SK-N-SH treated with all-trans-retinoic acid at 6 μM for 48 hours (cell line): ENCODE measurements around the gene TMC6.
"Not testable (repeated sequence)": the region's sequence is repeated elsewhere in the genome, so short reads cannot be mapped to it uniquely, and the experiment has no call there.

ENCODE experiments used
- ATAC-seq: fragments of 200-7000 bp; cut with Tn5 transposase; 3 replicates; pipeline ENCODE4 v1.9.1; 2020; ENCODE audit warnings: mild to moderate bottlenecking, moderate library complexity
- ARNTL ChIP-seq: fragments of 450-650 bp; formaldehyde crosslinking; IDR thresholded peaks from 2 replicates; pipeline ENCODE4 v1.5.0; 2020; ENCODE audit warnings: low read depth, mild to moderate bottlenecking, moderate library complexity, borderline replicate concordance
- BACH2 ChIP-seq: fragments of 250-450 bp; sonication (Bioruptor Pico); IDR thresholded peaks from 2 replicates; pipeline ENCODE4 v1.9.0; 2021; ENCODE audit warnings: mild to moderate bottlenecking, borderline replicate concordance
- CSDC2 ChIP-seq: fragments of 250-450 bp; sonication (Bioruptor Pico); IDR thresholded peaks from 2 replicates; pipeline ENCODE4 v1.5.0; 2020; ENCODE audit warnings: mild to moderate bottlenecking, moderate library complexity
- ESRRG ChIP-seq: fragments of 250-450 bp; sonication (Bioruptor Pico); IDR thresholded peaks from 2 replicates; pipeline ENCODE4 v1.6.1; 2021; ENCODE audit warnings: mild to moderate bottlenecking
- ISL1 ChIP-seq: fragments of 250-450 bp; sonication (Bioruptor Pico); IDR thresholded peaks from 2 replicates; pipeline ENCODE4 v2.1.2; 2022; ENCODE audit warnings: mild to moderate bottlenecking, moderate library complexity
- OSR1 ChIP-seq: fragments of 250-450 bp; sonication (Bioruptor Pico); IDR thresholded peaks from 2 replicates; pipeline ENCODE4 v1.8.0; 2022; ENCODE audit warnings: moderate library complexity, mild to moderate bottlenecking, inconsistent platforms
- PPARA ChIP-seq: fragments of 250-450 bp; sonication (Bioruptor Pico); IDR thresholded peaks from 2 replicates; pipeline ENCODE4 v1.5.0; 2020; ENCODE audit warnings: mild to moderate bottlenecking, borderline replicate concordance
- RARB ChIP-seq: fragments of 250-450 bp; sonication (Bioruptor Pico); IDR thresholded peaks from 2 replicates; pipeline ENCODE4 v1.8.0; 2021; ENCODE audit warnings: mild to moderate bottlenecking, moderate library complexity
- TCF4 ChIP-seq: fragments of 250-450 bp; sonication (Bioruptor Pico); IDR thresholded peaks from 2 replicates; pipeline ENCODE4 v1.8.0; 2021; ENCODE audit warnings: mild to moderate bottlenecking, moderate library complexity, borderline replicate concordance
- TOX ChIP-seq: fragments of 250-450 bp; sonication (Bioruptor Pico); IDR thresholded peaks from 2 replicates; pipeline ENCODE4 v1.8.0; 2021; ENCODE audit warnings: mild to moderate bottlenecking, moderate library complexity, borderline replicate concordance
- ZC3H10 ChIP-seq: fragments of 250-450 bp; sonication (Bioruptor Pico); IDR thresholded peaks from 2 replicates; pipeline ENCODE4 v1.5.1; 2021; ENCODE audit warnings: mild to moderate bottlenecking, moderate library complexity
- ZFP3 ChIP-seq: fragments of 250-450 bp; sonication (Bioruptor Pico); IDR thresholded peaks from 2 replicates; pipeline ENCODE4 v1.5.0; 2020; ENCODE audit warnings: mild to moderate bottlenecking, moderate library complexity
- ZFP30 ChIP-seq: fragments of 450-650 bp; formaldehyde crosslinking; IDR thresholded peaks from 2 replicates; pipeline ENCODE4 v1.5.0; 2022; ENCODE audit warnings: mild to moderate bottlenecking, moderate library complexity
- ZNF565 ChIP-seq: fragments of 450-650 bp; formaldehyde crosslinking; conservative IDR thresholded peaks from 2 replicates; pipeline ENCODE4 v1.5.0; 2020; ENCODE audit warnings: low read depth, mild to moderate bottlenecking, moderate library complexity
- ZNF70 ChIP-seq: fragments of 450-650 bp; formaldehyde crosslinking; IDR thresholded peaks from 2 replicates; pipeline ENCODE4 v1.5.0; 2020; ENCODE audit warnings: mild to moderate bottlenecking, moderate library complexity
- ZNF8 ChIP-seq: fragments of 450-650 bp; formaldehyde crosslinking; IDR thresholded peaks from 2 replicates; pipeline ENCODE4 v1.5.0; 2020; ENCODE audit warnings: mild to moderate bottlenecking, moderate library complexity
- TF ChIP-seq, protein P1 (sequence below): fragments of 250-450 bp; sonication (Bioruptor Pico); IDR thresholded peaks from 2 replicates; pipeline ENCODE4 v1.5.1; 2021; ENCODE audit warnings: mild to moderate bottlenecking, moderate library complexity
- TF ChIP-seq, protein P2 (sequence below): fragments of 250-450 bp; sonication (Bioruptor Pico); IDR thresholded peaks from 2 replicates; pipeline ENCODE4 v1.8.0; 2021; ENCODE audit warnings: low read depth, mild to moderate bottlenecking, moderate library complexity, borderline replicate concordance
- TF ChIP-seq, protein P3 (sequence below): fragments of 250-450 bp; sonication (Bioruptor Pico); IDR thresholded peaks from 2 replicates; pipeline ENCODE4 v1.8.0; 2020; ENCODE audit warnings: mild to moderate bottlenecking, moderate library complexity, borderline replicate concordance
- TF ChIP-seq, protein P4 (sequence below): fragments of 250-450 bp; sonication (Bioruptor Pico); IDR thresholded peaks from 2 replicates; pipeline ENCODE4 v1.5.0; 2020; ENCODE audit warnings: mild to moderate bottlenecking, moderate library complexity

Gene TMC6

DNA sequence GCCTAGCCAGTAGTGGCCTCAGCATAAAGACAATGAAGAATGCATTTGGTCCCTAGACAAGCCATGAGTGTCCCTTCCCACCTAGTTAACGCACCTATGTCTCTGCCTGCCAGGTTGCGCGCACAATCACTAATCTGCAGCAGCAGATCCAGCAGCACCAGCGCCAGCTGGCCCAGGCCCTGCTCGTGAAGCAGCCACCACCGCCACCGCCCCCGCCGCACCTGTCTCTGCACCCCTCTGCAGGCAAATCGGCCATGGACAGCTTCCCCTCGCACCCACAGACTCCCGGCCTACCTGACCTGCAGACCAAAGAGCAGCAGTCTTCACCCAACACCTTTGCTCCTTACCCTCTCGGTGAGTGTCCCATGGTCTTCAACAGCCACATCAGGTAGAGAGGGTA, 41.8 kb downstream of the TMC6 start:
- no peak for ATAC-seq
- TF ChIP-seq ARNTL (CRISPR knock-in tag) (no peak), ZFP3 (CRISPR knock-in tag) (no peak)
- TF ChIP-seq, protein P1, sequence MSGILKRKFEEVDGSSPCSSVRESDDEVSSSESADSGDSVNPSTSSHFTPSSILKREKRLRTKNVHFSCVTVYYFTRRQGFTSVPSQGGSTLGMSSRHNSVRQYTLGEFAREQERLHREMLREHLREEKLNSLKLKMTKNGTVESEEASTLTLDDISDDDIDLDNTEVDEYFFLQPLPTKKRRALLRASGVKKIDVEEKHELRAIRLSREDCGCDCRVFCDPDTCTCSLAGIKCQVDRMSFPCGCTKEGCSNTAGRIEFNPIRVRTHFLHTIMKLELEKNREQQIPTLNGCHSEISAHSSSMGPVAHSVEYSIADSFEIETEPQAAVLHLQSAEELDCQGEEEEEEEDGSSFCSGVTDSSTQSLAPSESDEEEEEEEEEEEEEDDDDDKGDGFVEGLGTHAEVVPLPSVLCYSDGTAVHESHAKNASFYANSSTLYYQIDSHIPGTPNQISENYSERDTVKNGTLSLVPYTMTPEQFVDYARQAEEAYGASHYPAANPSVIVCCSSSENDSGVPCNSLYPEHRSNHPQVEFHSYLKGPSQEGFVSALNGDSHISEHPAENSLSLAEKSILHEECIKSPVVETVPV = no peak

DNA sequence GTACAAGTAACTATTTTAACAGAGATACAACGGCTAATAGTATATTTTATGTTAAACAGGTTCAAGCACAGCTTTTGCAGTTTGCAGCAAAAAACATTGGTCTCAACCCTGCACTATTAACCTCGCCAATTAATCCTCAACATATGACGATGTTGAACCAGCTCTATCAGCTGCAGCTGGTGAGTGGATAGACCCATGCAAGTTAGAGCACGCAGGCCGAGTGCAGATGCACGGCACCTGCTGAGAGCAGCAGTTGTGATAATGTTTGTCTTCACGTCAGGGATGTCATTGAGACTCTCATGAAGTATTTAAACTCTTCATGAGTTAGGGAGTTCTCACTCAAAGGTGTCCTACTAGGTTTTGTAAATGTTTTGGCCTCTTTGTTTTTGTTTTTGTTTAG, 45.6 kb downstream of the TMC6 start:
- ATAC-seq = no peak

DNA sequence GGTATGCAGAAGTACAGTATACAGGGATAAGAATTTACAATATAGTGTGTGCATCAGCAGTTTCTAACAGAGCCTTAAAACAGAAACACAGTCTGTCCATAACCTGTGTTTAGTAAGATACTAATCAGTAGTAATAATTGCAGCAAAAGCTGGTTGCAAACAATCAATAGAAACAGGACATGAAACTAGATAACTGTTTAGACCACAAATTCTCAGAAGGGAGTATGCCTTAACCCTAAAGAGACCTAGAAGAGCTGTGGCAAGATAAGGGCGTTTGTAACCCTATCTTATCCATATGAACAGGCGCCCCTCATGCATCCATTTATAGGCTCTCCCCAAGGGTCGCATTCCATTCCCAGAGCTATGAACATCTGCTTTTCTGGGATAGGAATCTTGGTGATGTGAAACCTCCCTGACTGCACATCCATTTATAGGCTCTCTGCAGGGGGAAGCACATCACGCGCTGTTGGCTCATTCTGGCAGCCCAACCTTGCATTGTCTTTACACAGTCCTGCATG, 46.1 kb downstream of the TMC6 start:
- not testable (repeated sequence) for ATAC-seq

More for the DNA sequence above, 45.6 kb downstream of the TMC6 start:
- TF ChIP-seq ESRRG (CRISPR knock-in tag) (no peak), ISL1 (CRISPR knock-in tag) (no peak), ZFP3 (CRISPR knock-in tag) (no peak), ZC3H10 (CRISPR knock-in tag) (no peak), ZFP30 (CRISPR knock-in tag) (no peak), BACH2 (CRISPR knock-in tag) (no peak), OSR1 (CRISPR knock-in tag) (no peak), ZNF70 (CRISPR knock-in tag) (no peak), ZNF565 (no peak), RARB (CRISPR knock-in tag) (no peak)
- TF ChIP-seq, protein P2, sequence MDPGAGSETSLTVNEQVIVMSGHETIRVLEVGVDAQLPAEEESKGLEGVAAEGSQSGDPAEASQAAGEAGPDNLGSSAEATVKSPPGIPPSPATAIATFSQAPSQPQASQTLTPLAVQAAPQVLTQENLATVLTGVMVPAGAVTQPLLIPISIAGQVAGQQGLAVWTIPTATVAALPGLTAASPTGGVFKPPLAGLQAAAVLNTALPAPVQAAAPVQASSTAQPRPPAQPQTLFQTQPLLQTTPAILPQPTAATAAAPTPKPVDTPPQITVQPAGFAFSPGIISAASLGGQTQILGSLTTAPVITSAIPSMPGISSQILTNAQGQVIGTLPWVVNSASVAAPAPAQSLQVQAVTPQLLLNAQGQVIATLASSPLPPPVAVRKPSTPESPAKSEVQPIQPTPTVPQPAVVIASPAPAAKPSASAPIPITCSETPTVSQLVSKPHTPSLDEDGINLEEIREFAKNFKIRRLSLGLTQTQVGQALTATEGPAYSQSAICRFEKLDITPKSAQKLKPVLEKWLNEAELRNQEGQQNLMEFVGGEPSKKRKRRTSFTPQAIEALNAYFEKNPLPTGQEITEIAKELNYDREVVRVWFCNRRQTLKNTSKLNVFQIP = no peak
- TF ChIP-seq, protein P3, sequence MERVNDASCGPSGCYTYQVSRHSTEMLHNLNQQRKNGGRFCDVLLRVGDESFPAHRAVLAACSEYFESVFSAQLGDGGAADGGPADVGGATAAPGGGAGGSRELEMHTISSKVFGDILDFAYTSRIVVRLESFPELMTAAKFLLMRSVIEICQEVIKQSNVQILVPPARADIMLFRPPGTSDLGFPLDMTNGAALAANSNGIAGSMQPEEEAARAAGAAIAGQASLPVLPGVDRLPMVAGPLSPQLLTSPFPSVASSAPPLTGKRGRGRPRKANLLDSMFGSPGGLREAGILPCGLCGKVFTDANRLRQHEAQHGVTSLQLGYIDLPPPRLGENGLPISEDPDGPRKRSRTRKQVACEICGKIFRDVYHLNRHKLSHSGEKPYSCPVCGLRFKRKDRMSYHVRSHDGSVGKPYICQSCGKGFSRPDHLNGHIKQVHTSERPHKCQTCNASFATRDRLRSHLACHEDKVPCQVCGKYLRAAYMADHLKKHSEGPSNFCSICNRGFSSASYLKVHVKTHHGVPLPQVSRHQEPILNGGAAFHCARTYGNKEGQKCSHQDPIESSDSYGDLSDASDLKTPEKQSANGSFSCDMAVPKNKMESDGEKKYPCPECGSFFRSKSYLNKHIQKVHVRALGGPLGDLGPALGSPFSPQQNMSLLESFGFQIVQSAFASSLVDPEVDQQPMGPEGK (CRISPR knock-in tag) = no peak
- TF ChIP-seq, protein P4, sequence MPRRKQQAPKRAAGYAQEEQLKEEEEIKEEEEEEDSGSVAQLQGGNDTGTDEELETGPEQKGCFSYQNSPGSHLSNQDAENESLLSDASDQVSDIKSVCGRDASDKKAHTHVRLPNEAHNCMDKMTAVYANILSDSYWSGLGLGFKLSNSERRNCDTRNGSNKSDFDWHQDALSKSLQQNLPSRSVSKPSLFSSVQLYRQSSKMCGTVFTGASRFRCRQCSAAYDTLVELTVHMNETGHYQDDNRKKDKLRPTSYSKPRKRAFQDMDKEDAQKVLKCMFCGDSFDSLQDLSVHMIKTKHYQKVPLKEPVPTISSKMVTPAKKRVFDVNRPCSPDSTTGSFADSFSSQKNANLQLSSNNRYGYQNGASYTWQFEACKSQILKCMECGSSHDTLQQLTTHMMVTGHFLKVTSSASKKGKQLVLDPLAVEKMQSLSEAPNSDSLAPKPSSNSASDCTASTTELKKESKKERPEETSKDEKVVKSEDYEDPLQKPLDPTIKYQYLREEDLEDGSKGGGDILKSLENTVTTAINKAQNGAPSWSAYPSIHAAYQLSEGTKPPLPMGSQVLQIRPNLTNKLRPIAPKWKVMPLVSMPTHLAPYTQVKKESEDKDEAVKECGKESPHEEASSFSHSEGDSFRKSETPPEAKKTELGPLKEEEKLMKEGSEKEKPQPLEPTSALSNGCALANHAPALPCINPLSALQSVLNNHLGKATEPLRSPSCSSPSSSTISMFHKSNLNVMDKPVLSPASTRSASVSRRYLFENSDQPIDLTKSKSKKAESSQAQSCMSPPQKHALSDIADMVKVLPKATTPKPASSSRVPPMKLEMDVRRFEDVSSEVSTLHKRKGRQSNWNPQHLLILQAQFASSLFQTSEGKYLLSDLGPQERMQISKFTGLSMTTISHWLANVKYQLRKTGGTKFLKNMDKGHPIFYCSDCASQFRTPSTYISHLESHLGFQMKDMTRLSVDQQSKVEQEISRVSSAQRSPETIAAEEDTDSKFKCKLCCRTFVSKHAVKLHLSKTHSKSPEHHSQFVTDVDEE (CRISPR knock-in tag) = no peak

DNA sequence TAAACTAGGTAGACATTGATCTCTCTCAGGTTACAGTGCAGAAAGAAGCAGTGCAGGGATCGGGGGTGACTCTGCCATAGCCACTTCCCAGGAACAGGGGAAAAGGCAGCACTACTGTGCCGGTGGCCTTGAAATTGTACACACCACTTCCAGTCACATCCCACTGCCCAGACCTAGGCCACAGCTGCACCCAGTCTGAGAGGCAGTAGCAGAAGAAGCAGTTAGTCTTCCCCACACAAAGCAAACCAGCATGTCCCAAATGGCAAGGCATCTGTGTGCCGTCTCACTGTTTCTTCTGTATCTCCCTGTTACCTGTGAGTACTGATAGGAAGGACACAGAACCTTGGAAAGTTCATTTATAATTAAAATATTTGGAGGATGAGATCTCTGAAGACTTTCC, 47.0 kb downstream of the TMC6 start:
- no peak for ATAC-seq
- TF ChIP-seq RARB (CRISPR knock-in tag) (no peak), ESRRG (CRISPR knock-in tag) (no peak), TOX (CRISPR knock-in tag) (no peak), ZNF8 (CRISPR knock-in tag) (no peak), ZNF565 (no peak), OSR1 (CRISPR knock-in tag) (no peak), ZNF70 (CRISPR knock-in tag) (no peak), TCF4 (CRISPR knock-in tag) (no peak), CSDC2 (CRISPR knock-in tag) (no peak), BACH2 (CRISPR knock-in tag) (no peak), ARNTL (CRISPR knock-in tag) (no peak), ZC3H10 (CRISPR knock-in tag) (no peak), PPARA (CRISPR knock-in tag) (no peak), ZFP30 (CRISPR knock-in tag) (no peak), ISL1 (CRISPR knock-in tag) (no peak)
- TF ChIP-seq, protein P1 = no peak
- TF ChIP-seq, protein P2 = no peak
- TF ChIP-seq, protein P4 (CRISPR knock-in tag) = no peak
